HG03469 (cell line): ENCODE measurements around the gene EDN2.

Experiments used
- ATAC-seq: cut with Tn5 transposase; IDR thresholded peaks from one replicate; pipeline ENCODE4 v1.9.1; 2021; ENCODE audit warnings: mild to moderate bottlenecking, moderate library complexity, moderate number of reproducible peaks; ENCODE audit not compliant: unreplicated experiment

EDN2 gene

GRCh38 chr1:41468122-41468762 lies 16.2 kb downstream of the EDN2 start:
- ATAC-seq = no peak

GRCh38 chr1:41467673-41468072 lies 16.8 kb downstream of the EDN2 start:
- no peak for ATAC-seq

GRCh38 chr1:41466146-41466545 lies 18.3 kb downstream of the EDN2 start:
- ATAC-seq = no peak

- no peak for ATAC-seq
Observed at GRCh38 chr1:41465741-41466140, 18.7 kb downstream of the EDN2 start.

- ATAC-seq = no peak
Observed at GRCh38 chr1:41464885-41465284, 19.6 kb downstream of the EDN2 start.

- ATAC-seq = no peak
Observed at GRCh38 chr1:41463516-41463915, 21.0 kb downstream of the EDN2 start.

GRCh38 chr1:41462680-41463004 lies 21.8 kb downstream of the EDN2 start:
- ATAC-seq = no peak

- ATAC-seq = no peak
Observed at GRCh38 chr1:41461790-41462679, 22.4 kb downstream of the EDN2 start.

GRCh38 chr1:41456847-41457540 lies 27.5 kb downstream of the EDN2 start:
- no peak for ATAC-seq

- ATAC-seq = no peak
Observed at GRCh38 chr1:41455479-41456332, 28.8 kb downstream of the EDN2 start.

GRCh38 chr1:41454406-41454805 lies 30.1 kb downstream of the EDN2 start:
- no peak for ATAC-seq

GRCh38 chr1:41452704-41453290 lies 31.7 kb downstream of the EDN2 start:
- ATAC-seq = no peak

GRCh38 chr1:41450747-41451285 lies 33.7 kb downstream of the EDN2 start:
- ATAC-seq = no peak

- no peak for ATAC-seq
Observed at GRCh38 chr1:41449326-41449921, 35.1 kb downstream of the EDN2 start.

GRCh38 chr1:41448821-41449220 lies 35.7 kb downstream of the EDN2 start:
- ATAC-seq = no peak

- ATAC-seq = no peak
Observed at GRCh38 chr1:41447995-41448770, 36.3 kb downstream of the EDN2 start.

- no peak for ATAC-seq
Observed at GRCh38 chr1:41446851-41447610, 37.5 kb downstream of the EDN2 start.

GRCh38 chr1:41444785-41445184 lies 39.7 kb downstream of the EDN2 start:
- ATAC-seq = no peak
